GM12874 (cell line): Measurements from ENCODE around the gene LYZL6.
A peak's percentile ranks its signal among the peaks of the same experiment; 100 is the strongest.

Source experiments
- TF ChIP-seq, protein P1 (sequence below): IDR thresholded peaks from 2 replicates; pipeline ENCODE4 v1.5.1; 2011; ENCODE audit warnings: low read depth, mild to moderate bottlenecking, control low read depth, low read length, moderate library complexity; ENCODE audit not compliant: insufficient read depth

Gene LYZL6

GRCh38 chr17:35943537-35943936 is at the start of gene LYZL6:
LYZL6 (minus strand) TSS chr17:35943713; CDS start chr17:35939356, 4,357 bp downstream.
- TF ChIP-seq, protein P1, sequence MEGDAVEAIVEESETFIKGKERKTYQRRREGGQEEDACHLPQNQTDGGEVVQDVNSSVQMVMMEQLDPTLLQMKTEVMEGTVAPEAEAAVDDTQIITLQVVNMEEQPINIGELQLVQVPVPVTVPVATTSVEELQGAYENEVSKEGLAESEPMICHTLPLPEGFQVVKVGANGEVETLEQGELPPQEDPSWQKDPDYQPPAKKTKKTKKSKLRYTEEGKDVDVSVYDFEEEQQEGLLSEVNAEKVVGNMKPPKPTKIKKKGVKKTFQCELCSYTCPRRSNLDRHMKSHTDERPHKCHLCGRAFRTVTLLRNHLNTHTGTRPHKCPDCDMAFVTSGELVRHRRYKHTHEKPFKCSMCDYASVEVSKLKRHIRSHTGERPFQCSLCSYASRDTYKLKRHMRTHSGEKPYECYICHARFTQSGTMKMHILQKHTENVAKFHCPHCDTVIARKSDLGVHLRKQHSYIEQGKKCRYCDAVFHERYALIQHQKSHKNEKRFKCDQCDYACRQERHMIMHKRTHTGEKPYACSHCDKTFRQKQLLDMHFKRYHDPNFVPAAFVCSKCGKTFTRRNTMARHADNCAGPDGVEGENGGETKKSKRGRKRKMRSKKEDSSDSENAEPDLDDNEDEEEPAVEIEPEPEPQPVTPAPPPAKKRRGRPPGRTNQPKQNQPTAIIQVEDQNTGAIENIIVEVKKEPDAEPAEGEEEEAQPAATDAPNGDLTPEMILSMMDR: no peak

DNA sequence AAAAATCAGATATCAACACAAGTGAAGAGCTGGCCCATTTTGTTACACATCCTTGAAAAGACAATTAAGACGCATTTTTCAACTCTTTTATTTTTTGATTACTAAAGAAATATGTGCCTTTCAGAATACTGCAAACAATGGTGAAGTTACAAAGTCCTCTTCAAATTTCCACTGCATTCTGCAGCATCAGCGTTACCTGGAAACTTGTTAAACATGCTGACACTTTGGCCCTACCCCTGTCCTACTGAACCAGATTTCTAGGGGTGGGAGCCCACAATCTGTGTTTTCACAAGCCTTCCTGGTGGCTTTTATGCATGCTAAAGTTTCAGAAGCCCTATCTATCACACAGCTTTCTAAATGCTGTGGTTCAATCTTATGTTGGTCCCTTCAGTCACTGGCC is 47.6 kb upstream of the LYZL6 start:
- TF ChIP-seq, protein P1: no peak

GRCh38 chr17:35988164-35988563 is 44.7 kb upstream of the LYZL6 start:
- TF ChIP-seq, protein P1: no peak

- TF ChIP-seq, protein P1: no peak
These were observed 43.1 kb upstream of the LYZL6 start, which contains the start of gene CCL14 for GRCh38 chr17:35986643-35987042. CCL14 (minus strand) TSS chr17:35986729; CDS start chr17:35986649, 80 bp downstream.

- TF ChIP-seq, protein P1: no peak
These were observed 40.6 kb upstream of the LYZL6 start for GRCh38 chr17:35984140-35984539.

- TF ChIP-seq, protein P1: no peak
These were observed 39.1 kb upstream of the LYZL6 start for GRCh38 chr17:35982409-35983191.

- TF ChIP-seq, protein P1: peak; percentile 64
These were observed 38.4 kb upstream of the LYZL6 start for GRCh38 chr17:35981908-35982330.
